SK-N-SH (cell line): Measurements from ENCODE around the gene SULT1E1. TPM values are rescaled to one million over a fixed set of nuclear protein-coding genes. Genes with fewer than 3 reads are reported as not detected.

ENCODE experiments used
- CTCF ChIA-PET: fragments of 300-600, 350-600 bp; formaldehyde crosslinking; extraction: SDS; loops from one replicate; lab custom pipeline; 2021; lab: Yijun Ruan, JAX
- POLR2A ChIA-PET: fragments of 350-600 bp; sonication (Branson Sonifier 250); formaldehyde crosslinking; extraction: SDS; loops from one replicate; lab custom pipeline; 2020; ENCODE audit warnings: antibody characterized with exemption, inconsistent platforms; lab: Yijun Ruan, JAX
- DNase-seq: peaks from one replicate; pipeline ENCODE4 v3.0.0; 2012
- H2AFZ ChIP-seq: fragments of 200-600 bp; sonication (generic); 2 replicates; pipeline ENCODE4 v1.8.1; 2016; ENCODE audit warnings: antibody characterized with exemption, mild to moderate bottlenecking, low read depth
- H3F3A ChIP-seq: fragments of 200-600 bp; sonication (generic); replicated peaks from 2 replicates; pipeline ENCODE3; 2016; ENCODE audit warnings: antibody characterized with exemption, mild to moderate bottlenecking; ENCODE audit not compliant: insufficient read depth
- H3K27ac ChIP-seq, 2 experiments: fragments of 200-500 bp in 1 of 2; fragments of 200-600 bp in 1 of 2; sonication (Bioruptor generic) in 1 of 2; sonication (generic), shearing (Covaris generic) in 1 of 2; 2 replicates each; pipeline versions ENCODE4 v1.5.1 to v1.6.1; 2014 to 2016; ENCODE audit warnings: low read depth in 2 of 2, inconsistent platforms in 1 of 2, low read length in 1 of 2, mild to moderate bottlenecking in 1 of 2, mixed read lengths in 1 of 2
- H3K27me3 ChIP-seq: fragments of 200-600 bp; sonication (generic), shearing (Covaris generic); 2 replicates; pipeline ENCODE4 v1.6.1; 2016; ENCODE audit warnings: mixed run types; ENCODE audit not compliant: insufficient read depth
- H3K36me3 ChIP-seq, 2 experiments: fragments of 200-500 bp in 1 of 2; fragments of 200-600 bp in 1 of 2; sonication (Bioruptor generic) in 1 of 2; sonication (generic) in 1 of 2; replicated peaks in 1 of 2; 2 replicates each; pipeline versions ENCODE3 to v1.5.1; 2014 to 2016; ENCODE audit warnings: low read length in 1 of 2, mild to moderate bottlenecking in 1 of 2; ENCODE audit not compliant: insufficient read depth in 2 of 2, control insufficient read depth in 1 of 2
- H3K4me1 ChIP-seq, 2 experiments: fragments of 200-500 bp in 1 of 2; fragments of 200-600 bp in 1 of 2; sonication (Bioruptor generic) in 1 of 2; sonication (generic), shearing (Covaris generic) in 1 of 2; 2 replicates each; pipeline versions ENCODE4 v1.5.1 to v1.6.1; 2014 to 2016; ENCODE audit warnings: low read depth in 1 of 2, low read length in 1 of 2, mixed run types in 1 of 2; ENCODE audit not compliant: insufficient read depth in 2 of 2, control insufficient read depth in 1 of 2
- H3K4me2 ChIP-seq: fragments of 200-600 bp; sonication (generic), shearing (Covaris generic); 2 replicates; pipeline ENCODE4 v1.6.1; 2017; ENCODE audit warnings: mixed run types
- H3K4me3 ChIP-seq, 2 experiments: fragments of 200-500 bp in 1 of 2; fragments of 200-600 bp in 1 of 2; sonication (Bioruptor generic) in 1 of 2; sonication (generic), shearing (Covaris generic) in 1 of 2; 2 replicates each; pipeline versions ENCODE4 v1.5.1 to v1.8.1; 2014 to 2016; ENCODE audit warnings: low read depth in 2 of 2, inconsistent platforms in 1 of 2, low read length in 1 of 2, mild to moderate bottlenecking in 1 of 2, mixed read lengths in 1 of 2, moderate library complexity in 1 of 2
- H3K79me2 ChIP-seq: fragments of 200-600 bp; sonication (generic); 2 replicates; pipeline ENCODE4 v1.8.1; 2017; ENCODE audit warnings: mild to moderate bottlenecking; ENCODE audit not compliant: insufficient read depth
- H3K9ac ChIP-seq: fragments of 200-600 bp; sonication (generic); 2 replicates; pipeline ENCODE4 v1.6.1; 2017; ENCODE audit warnings: mixed run types
- H3K9me2 ChIP-seq: fragments of 200-600 bp; sonication (generic); 2 replicates; pipeline ENCODE4 v1.6.1; 2017; ENCODE audit warnings: mixed run types
- H3K9me3 ChIP-seq: fragments of 200-600 bp; sonication (generic); 2 replicates; pipeline ENCODE4 v1.6.1; 2017; ENCODE audit warnings: mixed run types, mild to moderate bottlenecking, moderate library complexity
- H4K20me1 ChIP-seq: fragments of 200-600 bp; sonication (generic); 2 replicates; pipeline ENCODE4 v1.6.1; 2017; ENCODE audit warnings: mild to moderate bottlenecking, mixed run types; ENCODE audit not compliant: insufficient read depth
- FOSL2 ChIP-seq: IDR thresholded peaks from 2 replicates; pipeline ENCODE4 v1.4.0; 2012; ENCODE audit warnings: low read depth, mild to moderate bottlenecking, moderate library complexity, borderline replicate concordance
- FOXM1 ChIP-seq: IDR thresholded peaks from 2 replicates; pipeline ENCODE4 v1.4.0; 2012; ENCODE audit warnings: low read depth, mild to moderate bottlenecking
- GATA2 ChIP-seq: sonication (generic); formaldehyde crosslinking; IDR thresholded peaks from 2 replicates; pipeline ENCODE4 v1.5.0; 2020; ENCODE audit warnings: mild to moderate bottlenecking, missing genetic modification reagents
- JUND ChIP-seq: IDR thresholded peaks from 2 replicates; pipeline ENCODE4 v1.4.0; 2012
- MXI1 ChIP-seq: IDR thresholded peaks from 2 replicates; pipeline ENCODE4 v1.6.1; 2012; ENCODE audit warnings: mild to moderate bottlenecking, low read depth, low read length, improper control_type of control experiment
- NFIC ChIP-seq: IDR thresholded peaks from 2 replicates; pipeline ENCODE4 v1.4.0; 2012; ENCODE audit warnings: borderline replicate concordance
- RAD21 ChIP-seq: IDR thresholded peaks from 2 replicates; pipeline ENCODE4 v1.6.1; 2012; ENCODE audit warnings: mild to moderate bottlenecking, low read length
- RCOR1 ChIP-seq: fragments of 150-350 bp; IDR thresholded peaks from 2 replicates; pipeline ENCODE4 v1.6.1; 2017; ENCODE audit warnings: antibody characterized with exemption, low read length
- RXRA ChIP-seq: IDR thresholded peaks from 2 replicates; pipeline ENCODE4 v1.4.0; 2012; ENCODE audit warnings: low read depth, mild to moderate bottlenecking, borderline replicate concordance
- SMC3 ChIP-seq: IDR thresholded peaks from 2 replicates; pipeline ENCODE4 v1.6.1; 2012; ENCODE audit warnings: low read depth, low read length, improper control_type of control experiment
- TAF1 ChIP-seq: IDR thresholded peaks from 2 replicates; pipeline ENCODE4 v1.6.1; 2012; ENCODE audit warnings: low read depth, mild to moderate bottlenecking, low read length, moderate library complexity, borderline replicate concordance
- TEAD4 ChIP-seq: IDR thresholded peaks from 2 replicates; pipeline ENCODE4 v1.4.0; 2012; ENCODE audit warnings: mild to moderate bottlenecking, borderline replicate concordance; ENCODE audit not compliant: insufficient read depth
- USF2 ChIP-seq: fragments of 150-350 bp; IDR thresholded peaks from 2 replicates; pipeline ENCODE4 v1.6.1; 2017; ENCODE audit warnings: antibody characterized with exemption, low read length, low read depth, borderline replicate concordance
- WGBS: methylation state at CpG from one replicate; pipeline ENCODE4 v1.1.6; 2017; ENCODE audit warnings: low lambda C conversion rate; 5-methylcytosine and 5-hydroxymethylcytosine counted together
- polyA plus RNA-seq, 3 experiments: library from polyadenylated mRNA; depleted of rRNA; stranded (reverse); fragments of >200 nt; gene quantifications; 2 replicates each; pipeline ENCODE4 v1.2.3, GENCODE V29; 2012
- TF ChIP-seq, protein P1 (sequence below): fragments of 200-600 bp; sonication (generic); IDR thresholded peaks from 2 replicates; pipeline ENCODE4 v1.6.1; 2017; ENCODE audit warnings: antibody characterized with exemption, mild to moderate bottlenecking, moderate library complexity
- TF ChIP-seq, protein P2 (sequence below): IDR thresholded peaks from 2 replicates; pipeline ENCODE4 v1.4.0; 2012; ENCODE audit warnings: low read depth, borderline replicate concordance
- TF ChIP-seq, protein P3 (sequence below): IDR thresholded peaks from 2 replicates; pipeline ENCODE4 v1.4.0; 2012; ENCODE audit warnings: low read depth, borderline replicate concordance

The SULT1E1 gene
- polyA plus RNA-seq, 1 of the 3 experiments (the other 2 are of a cell fraction): 13.7 TPM

DNA sequence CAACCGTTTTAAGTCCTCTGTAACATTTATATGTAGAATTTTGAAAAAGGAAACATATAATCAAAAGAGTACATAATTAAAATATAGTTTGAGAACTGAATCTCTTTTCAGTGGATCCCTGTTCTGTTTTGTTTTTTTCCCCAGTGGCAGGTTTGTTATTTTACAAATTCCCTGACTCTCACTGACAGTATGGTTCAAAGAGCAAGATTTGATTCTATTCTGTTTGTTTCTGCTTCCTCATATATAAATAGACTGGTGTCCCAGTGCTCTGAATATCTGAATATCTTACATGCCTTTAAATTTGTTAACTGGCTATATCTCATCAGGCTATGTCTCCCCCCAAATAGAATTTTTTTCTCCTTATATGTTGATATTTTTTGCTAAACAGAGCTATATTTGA, 16.6 kb downstream of the SULT1E1 start:
- Histone ChIP-seq H3K79me2 (no peaks in the 10 kb centered on the region), H3K27me3 (no peaks in the 10 kb centered on the region), H3F3A (no peaks in the 10 kb centered on the region), H3K9ac (no peak overlapping the region), H3K4me2 (no peak overlapping the region), H3K27ac (no peak overlapping the region), H3K9me2 (no peaks in the 10 kb centered on the region), H4K20me1 (no peaks in the 10 kb centered on the region), H3K9me3 (0 out of 2 replicates have a peak, but pooled peaks cover 3% of the 10 kb centered on the region), H3K4me3 (no peak overlapping the region), H3K36me3 (peaks cover 0 to 4% of the 10 kb centered on the region in 2 experiments), H2AFZ (0 out of 2 replicates have a peak overlapping the region, but pooled peaks have one; percentile 63), H3K4me1 (no peaks in the 10 kb centered on the region)
- ChIA-PET CTCF (no interaction called here), POLR2A (no interaction called here)
- 3% methylated on average over 1 of the region's 1 CpG for WGBS
- no peak for DNase-seq
- TF ChIP-seq FOSL2: no peak
- TF ChIP-seq MXI1: no peak
- TF ChIP-seq JUND: no peak
- no peak for TF ChIP-seq TEAD4
- no peak for TF ChIP-seq USF2
- TF ChIP-seq NFIC: no peak
- no peak for TF ChIP-seq FOXM1
- TF ChIP-seq, protein P1, sequence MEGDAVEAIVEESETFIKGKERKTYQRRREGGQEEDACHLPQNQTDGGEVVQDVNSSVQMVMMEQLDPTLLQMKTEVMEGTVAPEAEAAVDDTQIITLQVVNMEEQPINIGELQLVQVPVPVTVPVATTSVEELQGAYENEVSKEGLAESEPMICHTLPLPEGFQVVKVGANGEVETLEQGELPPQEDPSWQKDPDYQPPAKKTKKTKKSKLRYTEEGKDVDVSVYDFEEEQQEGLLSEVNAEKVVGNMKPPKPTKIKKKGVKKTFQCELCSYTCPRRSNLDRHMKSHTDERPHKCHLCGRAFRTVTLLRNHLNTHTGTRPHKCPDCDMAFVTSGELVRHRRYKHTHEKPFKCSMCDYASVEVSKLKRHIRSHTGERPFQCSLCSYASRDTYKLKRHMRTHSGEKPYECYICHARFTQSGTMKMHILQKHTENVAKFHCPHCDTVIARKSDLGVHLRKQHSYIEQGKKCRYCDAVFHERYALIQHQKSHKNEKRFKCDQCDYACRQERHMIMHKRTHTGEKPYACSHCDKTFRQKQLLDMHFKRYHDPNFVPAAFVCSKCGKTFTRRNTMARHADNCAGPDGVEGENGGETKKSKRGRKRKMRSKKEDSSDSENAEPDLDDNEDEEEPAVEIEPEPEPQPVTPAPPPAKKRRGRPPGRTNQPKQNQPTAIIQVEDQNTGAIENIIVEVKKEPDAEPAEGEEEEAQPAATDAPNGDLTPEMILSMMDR: no peak
- no peak for TF ChIP-seq RCOR1
- TF ChIP-seq RXRA: no peak
- TF ChIP-seq, protein P2, sequence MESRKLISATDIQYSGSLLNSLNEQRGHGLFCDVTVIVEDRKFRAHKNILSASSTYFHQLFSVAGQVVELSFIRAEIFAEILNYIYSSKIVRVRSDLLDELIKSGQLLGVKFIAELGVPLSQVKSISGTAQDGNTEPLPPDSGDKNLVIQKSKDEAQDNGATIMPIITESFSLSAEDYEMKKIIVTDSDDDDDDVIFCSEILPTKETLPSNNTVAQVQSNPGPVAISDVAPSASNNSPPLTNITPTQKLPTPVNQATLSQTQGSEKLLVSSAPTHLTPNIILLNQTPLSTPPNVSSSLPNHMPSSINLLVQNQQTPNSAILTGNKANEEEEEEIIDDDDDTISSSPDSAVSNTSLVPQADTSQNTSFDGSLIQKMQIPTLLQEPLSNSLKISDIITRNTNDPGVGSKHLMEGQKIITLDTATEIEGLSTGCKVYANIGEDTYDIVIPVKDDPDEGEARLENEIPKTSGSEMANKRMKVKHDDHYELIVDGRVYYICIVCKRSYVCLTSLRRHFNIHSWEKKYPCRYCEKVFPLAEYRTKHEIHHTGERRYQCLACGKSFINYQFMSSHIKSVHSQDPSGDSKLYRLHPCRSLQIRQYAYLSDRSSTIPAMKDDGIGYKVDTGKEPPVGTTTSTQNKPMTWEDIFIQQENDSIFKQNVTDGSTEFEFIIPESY: no peak
- TF ChIP-seq RAD21: no peak

GRCh38 chr4:69838977-69839376, 21.0 kb downstream of the SULT1E1 start:
- WGBS: 10% methylated on average over 2 of the region's 2 CpGs
- ChIA-PET CTCF (no interaction called here), POLR2A (no interaction called here)
- Histone ChIP-seq H3K27me3 (no peaks in the 10 kb centered on the region), H4K20me1 (no peaks in the 10 kb centered on the region), H3K9me3 (no peaks in the 10 kb centered on the region), H3K36me3 (peaks cover 0 to 4% of the 10 kb centered on the region in 2 experiments), H2AFZ (no peak overlapping the region), H3F3A (no peaks in the 10 kb centered on the region), H3K4me1 (no peaks in the 10 kb centered on the region; a peak in 2 of 4 replicates), H3K9me2 (no peaks in the 10 kb centered on the region), H3K4me3 (no peak overlapping the region), H3K9ac (no peak overlapping the region), H3K79me2 (no peaks in the 10 kb centered on the region), H3K27ac (no peak overlapping the region), H3K4me2 (no peak overlapping the region)
- no peak for DNase-seq
- TF ChIP-seq TAF1 (no peak), RCOR1 (no peak), GATA2 (no peak), SMC3 (no peak)
- TF ChIP-seq, protein P3, sequence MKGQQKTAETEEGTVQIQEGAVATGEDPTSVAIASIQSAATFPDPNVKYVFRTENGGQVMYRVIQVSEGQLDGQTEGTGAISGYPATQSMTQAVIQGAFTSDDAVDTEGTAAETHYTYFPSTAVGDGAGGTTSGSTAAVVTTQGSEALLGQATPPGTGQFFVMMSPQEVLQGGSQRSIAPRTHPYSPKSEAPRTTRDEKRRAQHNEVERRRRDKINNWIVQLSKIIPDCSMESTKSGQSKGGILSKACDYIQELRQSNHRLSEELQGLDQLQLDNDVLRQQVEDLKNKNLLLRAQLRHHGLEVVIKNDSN: no peak
